ENCODE data around the gene SOS1.

Gene SOS1

DNA sequence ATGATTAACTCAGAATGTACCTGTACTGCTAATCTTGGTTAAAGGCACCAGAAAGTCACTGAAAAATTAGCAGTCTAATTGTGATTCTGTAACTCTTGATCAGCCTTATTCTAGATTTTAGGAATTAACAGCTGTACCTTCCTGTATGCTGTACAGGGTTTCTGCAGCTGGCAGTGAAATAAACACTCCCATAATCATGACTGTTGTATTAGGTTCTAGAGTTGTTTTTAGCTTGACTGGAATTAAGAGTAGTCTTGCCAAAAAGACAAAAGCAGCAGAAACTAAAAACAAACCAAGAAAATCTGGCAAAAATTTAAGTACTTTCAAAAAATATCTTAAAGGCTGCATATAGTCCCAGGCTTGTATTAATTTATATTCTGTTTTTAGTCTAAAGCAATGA lies 103.5 kb downstream of the SOS1 start:
- ChIA-PET CTCF (no interaction called here), POLR2A (no interaction called here)
- DNase-seq (ENCODE audit: extremely low spot score) = no peak
- TF ChIP-seq TARDBP (IDR thresholded peaks at IDR 0.05) (no peak), FOXA1 (IDR thresholded peaks at IDR 0.05) (no peak), SP1 (IDR thresholded peaks at IDR 0.05) (no peak), SUZ12 (IDR thresholded peaks at IDR 0.05) (no peak), CTBP1 (IDR thresholded peaks at IDR 0.05; ENCODE audit: borderline replicate concordance) (no peak), ARNT (IDR thresholded peaks at IDR 0.05) (no peak), FOXK2 (IDR thresholded peaks at IDR 0.05) (no peak), LEF1 (IDR thresholded peaks at IDR 0.05; ENCODE audit: borderline replicate concordance) (no peak), HDGF (IDR thresholded peaks at IDR 0.05; ENCODE audit: borderline replicate concordance) (no peak), L3MBTL2 (conservative IDR thresholded peaks at IDR 0.05) (no peak)
- TF ChIP-seq, protein P1, sequence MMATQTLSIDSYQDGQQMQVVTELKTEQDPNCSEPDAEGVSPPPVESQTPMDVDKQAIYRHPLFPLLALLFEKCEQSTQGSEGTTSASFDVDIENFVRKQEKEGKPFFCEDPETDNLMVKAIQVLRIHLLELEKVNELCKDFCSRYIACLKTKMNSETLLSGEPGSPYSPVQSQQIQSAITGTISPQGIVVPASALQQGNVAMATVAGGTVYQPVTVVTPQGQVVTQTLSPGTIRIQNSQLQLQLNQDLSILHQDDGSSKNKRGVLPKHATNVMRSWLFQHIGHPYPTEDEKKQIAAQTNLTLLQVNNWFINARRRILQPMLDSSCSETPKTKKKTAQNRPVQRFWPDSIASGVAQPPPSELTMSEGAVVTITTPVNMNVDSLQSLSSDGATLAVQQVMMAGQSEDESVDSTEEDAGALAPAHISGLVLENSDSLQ (IDR thresholded peaks at IDR 0.05) = no peak

DNA sequence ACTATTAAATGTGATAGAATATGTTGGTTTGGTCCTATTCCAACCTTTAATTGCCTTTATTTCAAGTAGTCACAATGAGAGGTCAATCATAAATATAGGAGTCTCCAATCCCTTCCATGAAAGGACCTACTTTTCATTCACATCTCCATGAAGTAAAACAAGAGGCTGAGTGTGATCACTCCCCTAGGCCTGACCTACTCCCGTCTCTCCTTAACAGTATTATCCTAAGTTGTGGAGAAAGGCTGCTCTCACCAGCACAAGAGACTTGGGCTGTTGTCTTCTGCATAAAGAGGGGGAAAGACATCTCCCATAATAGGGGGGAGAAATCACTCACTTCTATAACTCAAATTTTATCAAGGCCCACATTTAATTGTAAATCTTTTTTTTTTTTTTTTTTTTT lies 105.4 kb downstream of the SOS1 start:
- no peak for DNase-seq (ENCODE audit: extremely low spot score)
- ChIA-PET CTCF (no interaction called here), POLR2A (no interaction called here)
- TF ChIP-seq FOXM1 (IDR thresholded peaks at IDR 0.05; ENCODE audit: borderline replicate concordance) = no peak
- no peak for TF ChIP-seq LEF1 (IDR thresholded peaks at IDR 0.05; ENCODE audit: borderline replicate concordance)
- no peak for TF ChIP-seq FOXK2 (IDR thresholded peaks at IDR 0.05)
- TF ChIP-seq, protein P1 (IDR thresholded peaks at IDR 0.05) = no peak
- no peak for TF ChIP-seq HDGF (IDR thresholded peaks at IDR 0.05; ENCODE audit: borderline replicate concordance)

DNA sequence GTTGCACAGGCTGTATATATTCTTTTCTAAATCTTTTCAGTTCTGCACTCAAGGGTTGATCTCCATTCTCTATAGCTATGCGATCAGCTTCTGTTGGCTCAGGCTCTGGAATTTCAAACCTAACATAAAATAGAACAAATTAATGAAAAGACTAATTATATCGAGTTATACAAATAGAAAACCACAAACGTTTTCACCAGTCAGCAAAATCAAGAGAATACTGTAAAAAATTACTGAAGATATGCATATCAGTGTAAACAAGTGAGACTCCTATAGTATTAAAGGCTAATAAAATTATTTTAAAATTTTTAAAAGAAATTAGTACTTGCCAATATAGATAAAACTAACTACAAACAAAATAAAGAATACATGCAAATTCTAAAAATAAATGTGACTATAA lies 107.0 kb downstream of the SOS1 start:
- DNase-seq (ENCODE audit: extremely low spot score) = no peak
- POLR2A ChIA-PET = no interaction called here
- TF ChIP-seq SUZ12 (IDR thresholded peaks at IDR 0.05) = no peak
- no peak for TF ChIP-seq FOXA1 (IDR thresholded peaks at IDR 0.05)
- TF ChIP-seq ZNF384 (IDR thresholded peaks at IDR 0.05) = no peak
- TF ChIP-seq SP1 (IDR thresholded peaks at IDR 0.05) = no peak
- no peak for TF ChIP-seq ELF4 (IDR thresholded peaks at IDR 0.05)
- no peak for TF ChIP-seq BHLHE40 (IDR thresholded peaks at IDR 0.05; ENCODE audit: borderline replicate concordance)
- no peak for TF ChIP-seq FOXM1 (IDR thresholded peaks at IDR 0.05; ENCODE audit: borderline replicate concordance)
- TF ChIP-seq, protein P1 (IDR thresholded peaks at IDR 0.05) = no peak
- TF ChIP-seq LEF1 (IDR thresholded peaks at IDR 0.05; ENCODE audit: borderline replicate concordance) = no peak
- TF ChIP-seq TARDBP (IDR thresholded peaks at IDR 0.05) = no peak
- no peak for TF ChIP-seq L3MBTL2 (conservative IDR thresholded peaks at IDR 0.05)
- CTCF ChIA-PET = no interaction called here

DNA sequence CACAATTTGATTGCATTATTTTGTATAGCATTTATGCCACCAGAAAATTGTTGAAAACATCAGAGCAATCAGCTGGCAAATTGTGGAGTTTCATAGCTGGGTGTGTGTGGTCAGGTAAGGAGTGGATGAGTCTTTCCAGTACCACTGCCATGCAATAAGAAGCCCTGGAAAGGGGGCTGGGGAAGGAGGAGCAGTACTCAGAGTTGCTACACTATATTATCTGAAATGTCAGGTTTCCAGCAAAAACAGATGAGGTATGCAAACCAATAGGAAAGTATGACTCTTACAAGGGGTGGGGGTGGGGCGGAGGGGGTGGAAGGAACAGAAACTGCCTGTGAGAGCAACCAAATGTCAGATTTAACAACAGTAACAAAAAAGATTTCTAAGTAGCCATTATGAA lies 112.2 kb downstream of the SOS1 start:
- no peak for DNase-seq (ENCODE audit: extremely low spot score)
- ChIA-PET CTCF (no interaction called here), POLR2A (no interaction called here)
- no peak for TF ChIP-seq FOXA1 (IDR thresholded peaks at IDR 0.05)
- TF ChIP-seq BHLHE40 (IDR thresholded peaks at IDR 0.05; ENCODE audit: borderline replicate concordance) = no peak
- no peak for TF ChIP-seq SUZ12 (IDR thresholded peaks at IDR 0.05)
- no peak for TF ChIP-seq FOXK2 (IDR thresholded peaks at IDR 0.05)

DNA sequence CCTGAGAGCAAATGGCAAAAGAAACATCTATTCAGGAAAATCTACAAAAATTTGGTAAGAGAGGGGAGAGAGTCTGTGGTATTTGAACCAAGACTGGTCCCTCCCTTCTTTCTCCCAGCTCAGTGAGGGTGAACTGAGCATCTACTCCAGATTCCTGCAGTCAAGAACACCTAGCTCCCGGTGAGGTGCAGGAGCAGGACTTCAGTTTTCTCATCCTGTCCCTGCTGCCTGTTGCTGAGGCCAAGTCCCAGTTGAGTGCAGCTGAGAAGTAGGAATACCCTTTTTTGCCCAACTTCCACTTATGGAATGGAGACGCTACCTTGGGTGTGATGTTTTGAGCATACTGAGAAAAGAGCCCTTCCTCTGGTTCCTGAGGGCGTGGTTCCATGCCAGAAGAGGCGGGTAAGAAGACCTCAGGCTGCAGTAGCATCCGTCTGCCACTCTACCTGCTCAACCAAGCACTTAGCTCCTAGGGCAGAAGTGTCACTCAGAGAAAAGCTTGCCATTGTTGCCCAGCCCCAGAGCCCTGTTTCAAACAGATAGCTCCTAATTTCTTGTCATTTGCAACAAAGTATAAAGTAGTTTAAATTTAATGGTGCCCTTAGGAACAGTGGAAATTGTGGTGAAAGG lies 112.9 kb downstream of the SOS1 start:
- ChIA-PET POLR2A (no interaction called here), CTCF (no interaction called here)
- DNase-seq (ENCODE audit: extremely low spot score) = no peak
- no peak for TF ChIP-seq ELF4 (IDR thresholded peaks at IDR 0.05)
- TF ChIP-seq BHLHE40 (IDR thresholded peaks at IDR 0.05; ENCODE audit: borderline replicate concordance) = no peak
- TF ChIP-seq L3MBTL2 (conservative IDR thresholded peaks at IDR 0.05) = no peak
- TF ChIP-seq FOXK2 (IDR thresholded peaks at IDR 0.05) = no peak
- no peak for TF ChIP-seq SP1 (IDR thresholded peaks at IDR 0.05)
- no peak for TF ChIP-seq NFRKB (IDR thresholded peaks at IDR 0.05)
- TF ChIP-seq HDGF (IDR thresholded peaks at IDR 0.05; ENCODE audit: borderline replicate concordance) = no peak

DNA sequence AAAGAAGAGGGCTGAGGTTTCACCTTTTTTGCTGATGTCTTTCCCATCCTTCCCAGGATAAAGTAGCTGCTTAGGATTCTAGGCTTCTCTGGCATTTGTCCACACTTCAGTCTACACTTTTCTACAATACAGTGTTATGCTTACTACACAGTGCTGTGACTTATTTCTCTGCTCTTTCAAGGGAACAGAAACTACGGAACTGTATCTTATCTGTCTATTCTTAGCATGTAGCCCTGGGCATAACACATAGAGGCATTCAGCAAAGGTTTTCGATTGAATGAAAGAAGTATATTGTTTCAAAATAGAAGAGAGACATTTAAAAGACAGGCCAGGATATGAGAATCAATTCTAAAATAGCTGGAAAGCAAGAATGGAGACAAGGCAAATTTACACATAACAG lies 120.3 kb downstream of the SOS1 start:
- no peak for DNase-seq (ENCODE audit: extremely low spot score)
- ChIA-PET POLR2A (no interaction called here), CTCF (no interaction called here)
- no peak for TF ChIP-seq SP1 (IDR thresholded peaks at IDR 0.05)
- no peak for TF ChIP-seq LEF1 (IDR thresholded peaks at IDR 0.05; ENCODE audit: borderline replicate concordance)
- TF ChIP-seq NFRKB (IDR thresholded peaks at IDR 0.05) = no peak
- no peak for TF ChIP-seq HDGF (IDR thresholded peaks at IDR 0.05; ENCODE audit: borderline replicate concordance)
- no peak for TF ChIP-seq L3MBTL2 (conservative IDR thresholded peaks at IDR 0.05)
- no peak for TF ChIP-seq FOXK2 (IDR thresholded peaks at IDR 0.05)
- no peak for TF ChIP-seq BHLHE40 (IDR thresholded peaks at IDR 0.05; ENCODE audit: borderline replicate concordance)
- no peak for TF ChIP-seq ARNT (IDR thresholded peaks at IDR 0.05)

DNA sequence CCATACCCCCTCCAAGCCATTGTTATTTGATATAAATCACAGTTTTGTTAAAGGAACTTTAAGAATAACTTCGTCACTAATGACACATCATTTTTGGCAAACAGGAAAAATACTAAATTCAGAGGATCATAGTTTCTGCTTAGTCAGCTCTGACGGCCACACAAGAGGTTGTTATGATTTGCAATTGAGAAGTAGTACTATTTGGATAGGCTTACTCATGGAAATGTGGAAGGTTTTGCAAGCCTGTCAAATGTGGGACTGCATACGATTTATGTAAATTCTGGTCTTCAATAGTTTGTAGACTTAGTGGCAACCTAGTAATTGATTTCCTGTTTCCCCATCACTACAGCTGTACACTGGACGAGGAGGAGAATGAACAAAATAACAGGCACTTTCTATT lies 123.1 kb downstream of the SOS1 start:
- CTCF ChIA-PET = interaction anchor here (0.6 kb wide), 1 partner anchor 625 kb away, joined by 3 read pairs; no protein-coding TSS in a partner anchor

More for the DNA sequence above, 123.1 kb downstream of the SOS1 start:
- DNase-seq (ENCODE audit: extremely low spot score) = no peak
- TF ChIP-seq TARDBP (IDR thresholded peaks at IDR 0.05) (no peak), NFRKB (IDR thresholded peaks at IDR 0.05) (no peak), LEF1 (IDR thresholded peaks at IDR 0.05; ENCODE audit: borderline replicate concordance) (no peak), BHLHE40 (IDR thresholded peaks at IDR 0.05; ENCODE audit: borderline replicate concordance) (no peak), L3MBTL2 (conservative IDR thresholded peaks at IDR 0.05) (no peak), FOXK2 (IDR thresholded peaks at IDR 0.05) (no peak)
- POLR2A ChIA-PET = no interaction called here

Measured in HEK293T (cell line).